ENCODE results near the gene NMNAT3. TPM values are rescaled to one million over a fixed set of nuclear protein-coding genes. Genes with fewer than 3 reads are reported as not detected.

NMNAT3 gene
- total RNA-seq, 1 experiment from 2014 or later = 1.3 TPM

GRCh38 chr3:139657936-139658335 lies 19.8 kb downstream of the NMNAT3 start:
- Mint-ChIP-seq H3K4me1 (peaks cover 14 to 18% of the 10 kb centered on the region in 2 experiments), H3K36me3 (ENCODE audit: insufficient read depth in 1 of 3, low read depth in 3 of 3) (no peaks in the 10 kb centered on the region; a peak in 1 of 7 replicates), H3K4me3 (no peak overlapping the region), H3K27me3 (ENCODE audit: low read depth) (peaks cover 2% of the 10 kb centered on the region; the same call in 1 of the 2 replicates), H3K27ac (no peak overlapping the region; a peak in 1 of 7 replicates), H3K9me3 (no peaks in the 10 kb centered on the region)
- Histone ChIP-seq H4K91ac (ENCODE audit: insufficient read length, low read depth, low read length) (no peak overlapping the region), H3K18ac (ENCODE audit: insufficient read length, low read depth, low read length) (no peak overlapping the region), H3K4me1 (ENCODE audit: insufficient read depth, low read length) (peaks cover 4% of the 10 kb centered on the region; the same call in 1 of the 2 replicates), H4K20me1 (ENCODE audit: control insufficient read depth, insufficient read depth, insufficient read length) (no peaks in the 10 kb centered on the region), H3K56ac (ENCODE audit: insufficient read length, low read depth, low read length) (no peak overlapping the region), H2BK20ac (ENCODE audit: low read depth, low read length, poor library complexity, severe bottlenecking) (no peak overlapping the region), H3T11ph (ENCODE audit: low read length) (no peak overlapping the region), H3K9ac (ENCODE audit: extremely low read depth, insufficient read length, low read length) (no peak overlapping the region), H3K23me2 (ENCODE audit: insufficient read length, low read depth, low read length, poor library complexity, severe bottlenecking) (no peaks in the 10 kb centered on the region), H2BK12ac (ENCODE audit: insufficient read length, low read depth, low read length) (no peak overlapping the region), H3K79me1 (ENCODE audit: insufficient read depth, low read depth, low read length, poor library complexity, severe bottlenecking) (no peaks in the 10 kb centered on the region), H2BK5ac (ENCODE audit: insufficient read length, low read length) (no peak overlapping the region), H3K27ac (ENCODE audit: insufficient read length, low read depth, low read length) (no peak overlapping the region), H3K23ac (ENCODE audit: insufficient read length, low read depth, low read length) (no peak overlapping the region), H3K27me3 (ENCODE audit: insufficient read depth, low read length) (no peaks in the 10 kb centered on the region), H3K9me3 (ENCODE audit: control insufficient read depth, low read depth, low read length) (no peaks in the 10 kb centered on the region), H2BK120ac (ENCODE audit: low read depth, low read length, poor library complexity, severe bottlenecking) (no peak overlapping the region), H3K4me2 (ENCODE audit: insufficient read depth, insufficient read length, low read length) (no peak overlapping the region), H3K79me2 (ENCODE audit: insufficient read depth, low read length) (no peaks in the 10 kb centered on the region), H2BK15ac (ENCODE audit: low read depth, low read length) (no peak overlapping the region), H2AFZ (ENCODE audit: low read length) (no peak overlapping the region), H3K4ac (ENCODE audit: low read depth, low read length) (no peak overlapping the region), H4K8ac (replicated peaks; ENCODE audit: insufficient read length, low read depth, low read length) (no peak overlapping the region), H4K5ac (ENCODE audit: insufficient read length, low read depth, low read length) (no peak overlapping the region), H2AK5ac (ENCODE audit: insufficient read length, low read length) (no peak overlapping the region), H3K14ac (ENCODE audit: insufficient read depth, low read length) (no peak overlapping the region)
- DNase-seq = no peak
- WGBS (ENCODE audit: extremely low coverage, insufficient read length, low lambda C conversion rate) = no CpG with 5 or more reads among the region's 3 CpGs
- TF ChIP-seq CTCF (conservative IDR thresholded peaks at IDR 0.05) = no peak
